Breast epithelium (tissue), 3 donors: ENCODE data around the gene ENDOD1.

Source experiments
- CTCF ChIP-seq, 3 donors: fragments of 450-650 bp; IDR thresholded peaks; one replicate each; pipeline ENCODE4 v1.5.1; 2016 to 2017; ENCODE audit warnings: antibody characterized with exemption in 3 of 3, mild to moderate bottlenecking in 3 of 3, moderate library complexity in 3 of 3
- POLR2A ChIP-seq: fragments of 450-650 bp; IDR thresholded peaks from one replicate; pipeline ENCODE4 v1.6.1; 2016; ENCODE audit warnings: antibody characterized with exemption, mild to moderate bottlenecking, moderate library complexity
- POLR2AphosphoS5 ChIP-seq, 3 donors: sonication (generic); formaldehyde crosslinking; IDR thresholded peaks; one replicate each; pipeline ENCODE4 v1.6.1; 2017; ENCODE audit warnings: antibody characterized with exemption in 3 of 3

DNA sequence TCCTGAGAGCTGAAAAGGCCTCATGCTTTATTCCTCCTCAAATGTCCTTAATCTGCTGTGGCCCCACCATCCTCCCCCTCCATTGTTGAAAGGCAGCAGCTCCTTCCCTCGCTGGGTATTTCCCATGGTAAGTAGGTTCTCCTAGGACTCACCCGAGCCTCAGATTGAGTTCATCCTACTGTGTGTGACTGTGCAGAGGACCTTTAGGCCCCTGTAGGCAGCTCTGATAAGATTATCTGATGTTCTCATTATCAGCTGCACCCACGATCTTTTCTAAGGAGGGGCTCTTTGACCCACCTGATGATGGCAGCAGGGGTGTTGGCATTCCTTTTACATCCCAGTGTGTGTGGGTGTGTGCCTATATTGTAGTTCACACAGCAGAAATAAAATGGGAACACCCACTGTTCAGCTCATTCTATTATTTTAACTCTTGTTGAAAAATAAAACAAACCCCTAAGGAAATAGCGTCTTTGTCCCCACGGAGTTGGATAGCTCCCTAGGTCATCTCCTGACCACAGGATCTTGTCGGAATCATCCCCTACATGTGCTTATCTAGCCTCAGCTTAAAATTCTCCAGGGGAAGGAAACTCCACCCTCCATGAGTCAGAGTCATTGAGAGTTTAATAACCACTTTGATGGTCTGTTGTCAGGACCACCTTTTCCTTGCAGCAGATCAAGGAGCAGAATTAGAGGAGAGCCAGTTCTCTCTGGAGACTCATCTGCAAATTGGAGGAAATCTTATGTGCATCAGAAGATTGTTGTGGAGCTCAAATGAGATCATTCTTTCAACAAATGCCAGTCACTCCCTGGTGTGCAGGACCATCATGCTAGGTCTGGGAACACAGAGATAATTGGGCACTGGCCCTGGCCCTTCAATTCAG lies 19.3 kb downstream of the ENDOD1 start:
- TF ChIP-seq CTCF (IDR thresholded peaks at IDR 0.05): no peak
- no peak for TF ChIP-seq POLR2A
- no peak for TF ChIP-seq POLR2AphosphoS5 (IDR thresholded peaks at IDR 0.05)
